ENCODE data around the gene ZEB2.

ZEB2 gene

DNA sequence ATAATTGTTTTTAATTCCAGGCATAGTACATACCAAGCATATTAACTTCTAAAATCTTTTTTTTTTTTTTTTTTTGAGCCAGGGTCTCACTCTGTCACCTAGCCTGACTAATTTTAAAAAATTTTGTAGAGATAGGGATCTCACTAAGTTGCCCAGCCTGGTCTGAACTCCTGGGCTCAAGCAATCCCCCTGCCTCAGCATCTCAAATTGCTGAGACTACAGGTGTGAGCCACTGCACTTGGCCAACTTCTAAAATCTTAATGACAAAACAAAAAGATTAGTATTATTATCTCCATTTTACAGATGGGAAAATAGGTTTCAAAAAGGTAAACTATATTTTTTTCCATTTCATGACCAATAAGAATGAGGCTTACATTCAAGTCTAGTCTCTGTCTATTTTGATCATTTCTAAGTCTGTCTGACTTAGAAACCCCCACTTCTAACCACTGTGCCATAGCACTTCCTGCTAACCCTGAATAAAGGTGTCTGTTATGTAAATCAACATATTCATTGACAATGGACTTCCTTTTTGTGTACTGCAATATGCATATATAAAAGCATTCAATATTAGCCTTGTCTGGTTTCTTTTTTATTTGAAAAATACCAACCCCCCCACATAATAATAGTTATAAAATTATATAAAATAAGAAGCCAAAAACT, 28.7 kb upstream of the ZEB2 start:
- Histone ChIP-seq H3K27ac (ENCODE audit: low read depth, low read length) (no peak overlapping the region), H3K9ac (ENCODE audit: low read depth, low read length) (no peak overlapping the region), H3K27me3 (ENCODE audit: insufficient read depth, low read length) (no peaks in the 10 kb centered on the region), H3K36me3 (ENCODE audit: insufficient read depth, low read length) (no peaks in the 10 kb centered on the region), H3K9me3 (ENCODE audit: insufficient read depth, low read depth, low read length) (no peaks in the 10 kb centered on the region), H3K4me3 (ENCODE audit: low read length) (no peak overlapping the region), H3K4me1 (ENCODE audit: insufficient read depth, low read length) (peaks cover 10% of the 10 kb centered on the region)

DNA sequence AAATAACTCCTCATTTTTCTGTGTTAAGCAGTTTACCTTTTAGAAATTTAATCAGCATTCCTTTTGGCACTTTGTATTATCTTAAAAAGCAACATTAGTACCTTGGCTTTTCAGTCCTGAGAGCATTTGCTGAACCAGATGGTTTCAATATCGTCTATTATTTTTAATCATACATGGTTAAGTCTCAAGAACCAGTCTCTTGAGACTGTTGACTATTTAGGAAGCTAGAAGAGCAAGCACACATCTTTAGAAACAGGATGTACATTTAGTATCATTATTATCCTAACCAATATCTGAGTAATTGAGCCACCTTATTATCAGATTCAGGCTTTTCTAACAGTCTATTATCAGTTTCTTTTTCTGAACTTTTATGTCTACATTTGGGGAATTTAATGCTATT, 28.2 kb upstream of the ZEB2 start:
- H3K9ac ChIP-seq (ENCODE audit: low read depth, low read length): no peak overlapping the region
- H3K27ac ChIP-seq (ENCODE audit: low read depth, low read length): no peak overlapping the region
- 90% methylated on average over 1 of the region's 1 CpG for WGBS

DNA sequence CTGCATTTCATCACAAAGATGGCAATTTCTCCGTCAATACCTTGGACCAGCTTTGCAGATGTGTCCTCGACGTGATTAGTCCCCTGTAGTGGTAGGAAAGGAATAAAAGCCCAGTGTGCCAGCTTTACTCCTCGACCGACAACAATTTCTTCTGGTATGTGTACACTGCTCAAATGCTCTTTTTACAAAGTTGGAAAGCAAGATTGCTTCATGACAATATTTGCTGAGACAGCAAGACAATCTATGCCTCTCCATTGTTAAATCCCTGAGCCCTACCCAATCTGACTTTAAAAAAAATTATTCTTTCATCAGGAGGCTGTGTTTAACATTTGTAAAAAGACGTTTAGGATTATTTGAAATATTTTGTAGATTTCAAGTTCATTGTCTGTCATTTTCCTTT, 27.6 kb upstream of the ZEB2 start:
- WGBS: 90% methylated on average over 6 of the region's 6 CpGs
- Histone ChIP-seq H3K27me3 (ENCODE audit: insufficient read depth, low read length) (no peaks in the 10 kb centered on the region), H3K27ac (ENCODE audit: low read depth, low read length) (no peak overlapping the region), H3K4me1 (ENCODE audit: insufficient read depth, low read length) (no peaks in the 10 kb centered on the region), H3K36me3 (ENCODE audit: insufficient read depth, low read length) (no peaks in the 10 kb centered on the region), H3K4me3 (ENCODE audit: low read length) (no peak overlapping the region), H3K9ac (ENCODE audit: low read depth, low read length) (no peak overlapping the region), H3K9me3 (ENCODE audit: insufficient read depth, low read depth, low read length) (no peaks in the 10 kb centered on the region)

More for the DNA sequence above, 28.2 kb upstream of the ZEB2 start:
- Histone ChIP-seq H3K36me3 (ENCODE audit: insufficient read depth, low read length) (no peaks in the 10 kb centered on the region), H3K27me3 (ENCODE audit: insufficient read depth, low read length) (no peaks in the 10 kb centered on the region), H3K9me3 (ENCODE audit: insufficient read depth, low read depth, low read length) (no peaks in the 10 kb centered on the region), H3K4me1 (ENCODE audit: insufficient read depth, low read length) (peaks cover 4% of the 10 kb centered on the region), H3K4me3 (ENCODE audit: low read length) (no peak overlapping the region)

DNA sequence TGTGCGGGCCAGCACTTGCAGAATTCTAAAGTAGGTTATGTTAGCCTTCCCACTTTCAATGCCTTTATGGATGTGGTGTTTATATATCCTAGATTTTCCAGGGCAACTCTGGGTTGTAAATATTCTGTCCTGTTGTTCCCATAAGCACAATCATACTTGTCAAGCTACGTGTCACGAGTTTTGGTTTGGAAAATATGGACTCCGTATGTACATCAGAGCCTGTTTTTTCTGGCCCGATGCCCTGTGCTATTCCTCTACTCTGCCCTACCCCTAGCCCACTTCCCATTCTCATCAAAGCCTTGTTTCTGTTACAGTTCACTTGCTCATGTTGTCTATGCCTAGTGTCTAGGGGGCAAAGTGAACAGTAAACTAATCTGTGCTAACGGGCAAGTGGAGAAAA, 27.0 kb upstream of the ZEB2 start:
- Histone ChIP-seq H3K9ac (ENCODE audit: low read depth, low read length) (no peak overlapping the region), H3K4me1 (ENCODE audit: insufficient read depth, low read length) (no peaks in the 10 kb centered on the region), H3K27me3 (ENCODE audit: insufficient read depth, low read length) (no peaks in the 10 kb centered on the region), H3K4me3 (ENCODE audit: low read length) (no peak overlapping the region), H3K36me3 (ENCODE audit: insufficient read depth, low read length) (no peaks in the 10 kb centered on the region), H3K9me3 (ENCODE audit: insufficient read depth, low read depth, low read length) (no peaks in the 10 kb centered on the region), H3K27ac (ENCODE audit: low read depth, low read length) (no peak overlapping the region)
- WGBS: 90% methylated on average over 6 of the region's 6 CpGs

DNA sequence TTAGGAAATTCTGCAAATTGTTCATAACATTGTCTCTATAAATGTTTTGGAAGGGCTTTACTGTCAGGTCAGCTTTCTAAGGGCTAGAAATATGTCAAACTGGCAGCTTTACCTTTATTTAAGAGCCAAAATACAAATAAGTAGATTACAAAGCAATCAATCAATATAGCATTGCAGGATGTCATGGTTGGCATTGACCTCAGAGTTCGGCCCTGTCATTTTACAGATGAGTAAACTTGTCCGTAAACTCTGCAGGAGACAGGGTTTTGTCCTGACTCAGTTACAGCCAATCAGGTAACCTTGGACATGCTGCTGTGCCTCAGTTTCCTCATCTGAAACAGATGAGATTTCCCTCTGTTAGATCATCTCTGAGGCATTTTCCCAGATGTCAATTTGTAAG, 25.9 kb upstream of the ZEB2 start:
- 93% methylated on average over 2 of the region's 2 CpGs for WGBS

DNA sequence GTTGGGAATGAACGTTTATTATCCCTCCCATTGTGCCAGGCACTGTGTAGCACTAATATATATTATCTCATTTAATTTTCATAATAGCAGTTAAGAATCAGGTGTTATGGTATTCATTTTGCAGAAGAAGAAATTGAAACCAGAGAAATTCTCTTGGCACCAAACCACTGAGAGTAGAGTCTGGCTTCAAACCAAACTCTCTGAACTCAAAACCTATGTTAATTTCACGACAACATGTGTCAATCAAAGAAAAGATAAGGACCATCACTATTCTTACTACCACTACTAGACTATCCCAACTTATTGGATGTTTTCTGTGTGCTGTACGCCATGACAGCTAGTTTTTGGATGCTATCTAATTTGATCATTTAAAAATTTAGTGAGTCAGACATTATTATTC, 24.1 kb upstream of the ZEB2 start:
- Histone ChIP-seq H3K36me3 (ENCODE audit: insufficient read depth, low read length) (no peaks in the 10 kb centered on the region), H3K9ac (ENCODE audit: low read depth, low read length) (no peak overlapping the region), H3K4me1 (ENCODE audit: insufficient read depth, low read length) (no peaks in the 10 kb centered on the region), H3K9me3 (ENCODE audit: insufficient read depth, low read depth, low read length) (no peaks in the 10 kb centered on the region), H3K4me3 (ENCODE audit: low read length) (no peak overlapping the region), H3K27me3 (ENCODE audit: insufficient read depth, low read length) (no peaks in the 10 kb centered on the region), H3K27ac (ENCODE audit: low read depth, low read length) (no peak overlapping the region)
- WGBS: 95% methylated on average over 1 of the region's 3 CpGs

More for the DNA sequence above, 25.9 kb upstream of the ZEB2 start:
- no peak overlapping the region for H3K27ac ChIP-seq (ENCODE audit: low read depth, low read length)
- no peaks in the 10 kb centered on the region for H3K4me1 ChIP-seq (ENCODE audit: insufficient read depth, low read length)
- no peak overlapping the region for H3K4me3 ChIP-seq (ENCODE audit: low read length)
- no peaks in the 10 kb centered on the region for H3K9me3 ChIP-seq (ENCODE audit: insufficient read depth, low read depth, low read length)
- no peaks in the 10 kb centered on the region for H3K36me3 ChIP-seq (ENCODE audit: insufficient read depth, low read length)
- H3K27me3 ChIP-seq (ENCODE audit: insufficient read depth, low read length): no peaks in the 10 kb centered on the region
- no peak overlapping the region for H3K9ac ChIP-seq (ENCODE audit: low read depth, low read length)

DNA sequence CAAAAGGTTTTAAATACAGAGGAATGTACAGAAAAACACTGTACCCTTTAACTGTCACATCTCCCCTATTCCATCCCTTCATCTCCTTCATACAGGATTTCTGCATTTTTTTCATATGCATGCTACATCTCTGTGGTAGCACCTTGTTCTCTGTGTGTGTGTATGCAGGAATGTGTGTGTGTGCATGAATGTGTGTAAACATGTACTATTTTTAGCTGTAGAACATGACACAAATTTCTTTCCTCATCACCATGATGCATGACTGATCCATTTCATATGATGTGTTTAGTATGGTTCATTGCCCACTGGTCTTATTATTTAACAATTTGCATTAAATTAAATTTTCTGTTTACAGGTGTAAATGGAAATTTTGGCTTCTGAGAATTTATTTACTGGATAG, 21.5 kb upstream of the ZEB2 start:
- Histone ChIP-seq H3K4me1 (ENCODE audit: insufficient read depth, low read length) (no peaks in the 10 kb centered on the region), H3K9ac (ENCODE audit: low read depth, low read length) (no peak overlapping the region), H3K4me3 (ENCODE audit: low read length) (no peak overlapping the region), H3K36me3 (ENCODE audit: insufficient read depth, low read length) (no peaks in the 10 kb centered on the region), H3K27ac (ENCODE audit: low read depth, low read length) (no peak overlapping the region), H3K27me3 (ENCODE audit: insufficient read depth, low read length) (no peaks in the 10 kb centered on the region), H3K9me3 (ENCODE audit: insufficient read depth, low read depth, low read length) (no peaks in the 10 kb centered on the region)

DNA sequence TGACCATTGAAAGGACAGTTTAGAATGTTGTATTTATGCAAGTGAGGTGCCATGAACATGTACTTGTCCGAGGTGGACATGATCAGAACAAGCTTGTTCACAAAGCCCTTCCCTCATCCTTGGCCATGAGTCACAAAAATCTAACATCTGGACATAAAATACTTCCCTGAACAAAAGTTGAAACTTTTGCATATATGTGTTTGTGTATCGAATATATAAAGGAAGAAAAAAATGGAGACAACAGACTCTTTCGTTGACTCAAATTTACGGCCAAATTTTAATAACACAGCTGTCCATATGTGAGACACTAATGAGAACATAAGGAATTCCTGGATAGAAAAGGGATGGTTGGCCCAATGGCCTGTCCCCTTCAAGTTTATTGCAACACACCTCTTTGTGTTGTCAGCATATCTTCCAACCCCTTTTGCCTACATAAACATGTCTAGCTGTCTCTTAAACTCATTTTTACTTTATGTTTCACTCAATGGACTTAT, 19.4 kb upstream of the ZEB2 start:
- 93% methylated on average over 4 of the region's 4 CpGs for WGBS
- Histone ChIP-seq H3K36me3 (ENCODE audit: insufficient read depth, low read length) (no peaks in the 10 kb centered on the region), H3K4me3 (ENCODE audit: low read length) (no peak overlapping the region)

DNA sequence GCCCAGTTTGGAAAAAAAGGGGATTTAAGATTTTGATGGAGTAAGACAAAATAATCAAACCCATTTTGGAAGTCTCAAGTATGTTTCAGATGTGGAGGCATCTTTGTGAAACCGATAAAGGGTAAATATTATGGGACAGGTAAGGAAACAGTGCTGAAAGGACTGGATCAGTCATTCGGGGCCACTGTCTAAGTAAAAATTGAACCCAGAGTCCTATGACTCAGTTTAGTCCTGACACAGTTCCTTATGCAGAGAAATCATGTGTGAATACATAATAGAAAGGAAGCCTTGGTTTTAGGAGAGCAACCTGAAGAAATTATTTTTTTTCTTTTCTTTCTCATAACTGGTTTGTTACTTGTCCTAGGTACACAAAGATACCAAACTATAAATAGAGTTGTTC, 15.4 kb upstream of the ZEB2 start:
- H3K27ac ChIP-seq (ENCODE audit: low read depth, low read length): no peak overlapping the region
- H3K27me3 ChIP-seq (ENCODE audit: insufficient read depth, low read length): no peaks in the 10 kb centered on the region
- H3K9ac ChIP-seq (ENCODE audit: low read depth, low read length): no peak overlapping the region
- H3K9me3 ChIP-seq (ENCODE audit: insufficient read depth, low read depth, low read length): no peaks in the 10 kb centered on the region
- H3K36me3 ChIP-seq (ENCODE audit: insufficient read depth, low read length): no peaks in the 10 kb centered on the region
- no peaks in the 10 kb centered on the region for H3K4me1 ChIP-seq (ENCODE audit: insufficient read depth, low read length)
- H3K4me3 ChIP-seq (ENCODE audit: low read length): no peak overlapping the region
- WGBS: 95% methylated on average over 2 of the region's 2 CpGs

More for the DNA sequence above, 19.4 kb upstream of the ZEB2 start:
- Histone ChIP-seq H3K27ac (ENCODE audit: low read depth, low read length) (no peak overlapping the region), H3K9me3 (ENCODE audit: insufficient read depth, low read depth, low read length) (no peaks in the 10 kb centered on the region), H3K9ac (ENCODE audit: low read depth, low read length) (no peak overlapping the region), H3K4me1 (ENCODE audit: insufficient read depth, low read length) (no peaks in the 10 kb centered on the region), H3K27me3 (ENCODE audit: insufficient read depth, low read length) (no peaks in the 10 kb centered on the region)

DNA sequence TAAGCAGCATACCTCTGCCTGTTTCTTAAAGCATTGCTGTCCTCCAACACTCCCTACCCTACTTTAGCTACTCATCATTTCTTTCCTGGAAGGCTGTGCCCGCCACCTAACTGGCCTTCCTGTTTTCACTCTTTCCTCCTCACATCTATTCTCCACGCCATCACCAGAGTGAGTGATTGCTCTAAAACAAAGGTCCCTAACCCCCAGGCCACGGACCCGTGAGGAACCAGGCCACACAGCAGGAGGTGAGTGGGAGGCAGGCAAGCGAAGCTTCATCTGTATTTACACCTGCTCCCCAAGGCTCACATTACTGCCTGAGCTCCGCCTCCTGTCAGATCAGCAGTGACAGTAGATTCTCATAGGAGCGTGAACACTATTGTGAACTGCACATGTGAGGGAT, 13.3 kb upstream of the ZEB2 start:
- WGBS: 83% methylated on average over 7 of the region's 7 CpGs
- H3K36me3 ChIP-seq (ENCODE audit: insufficient read depth, low read length): no peaks in the 10 kb centered on the region

DNA sequence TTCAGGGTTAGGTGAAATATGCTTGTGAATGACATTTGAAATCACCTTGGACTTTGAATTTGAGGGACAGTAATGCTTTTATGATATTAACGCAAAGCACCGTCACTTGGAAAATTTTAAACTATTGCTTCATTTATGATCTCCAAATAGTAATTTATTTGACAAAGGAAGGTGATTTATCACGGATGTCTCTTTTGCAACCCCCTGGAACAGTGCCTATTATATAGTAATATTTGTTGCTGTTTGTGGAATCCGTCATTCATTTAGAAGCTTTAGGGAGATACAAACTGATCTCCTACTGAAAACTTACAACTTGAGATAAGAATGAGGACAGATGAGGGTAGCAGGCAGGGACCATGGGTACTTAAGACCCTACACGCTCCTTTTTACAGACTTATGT, 10.7 kb upstream of the ZEB2 start:
- 92% methylated on average over 4 of the region's 5 CpGs for WGBS
- peaks cover 4% of the 10 kb centered on the region for H3K4me1 ChIP-seq (ENCODE audit: insufficient read depth, low read length)
- no peak overlapping the region for H3K9ac ChIP-seq (ENCODE audit: low read depth, low read length)
- H3K36me3 ChIP-seq (ENCODE audit: insufficient read depth, low read length): no peaks in the 10 kb centered on the region
- no peak overlapping the region for H3K4me3 ChIP-seq (ENCODE audit: low read length)
- H3K9me3 ChIP-seq (ENCODE audit: insufficient read depth, low read depth, low read length): no peaks in the 10 kb centered on the region
- no peaks in the 10 kb centered on the region for H3K27me3 ChIP-seq (ENCODE audit: insufficient read depth, low read length)
- no peak overlapping the region for H3K27ac ChIP-seq (ENCODE audit: low read depth, low read length)

More for the DNA sequence above, 13.3 kb upstream of the ZEB2 start:
- Histone ChIP-seq H3K4me3 (ENCODE audit: low read length) (no peak overlapping the region), H3K27me3 (ENCODE audit: insufficient read depth, low read length) (no peaks in the 10 kb centered on the region), H3K4me1 (ENCODE audit: insufficient read depth, low read length) (no peaks in the 10 kb centered on the region), H3K9me3 (ENCODE audit: insufficient read depth, low read depth, low read length) (no peaks in the 10 kb centered on the region), H3K27ac (ENCODE audit: low read depth, low read length) (no peak overlapping the region), H3K9ac (ENCODE audit: low read depth, low read length) (no peak overlapping the region)

DNA sequence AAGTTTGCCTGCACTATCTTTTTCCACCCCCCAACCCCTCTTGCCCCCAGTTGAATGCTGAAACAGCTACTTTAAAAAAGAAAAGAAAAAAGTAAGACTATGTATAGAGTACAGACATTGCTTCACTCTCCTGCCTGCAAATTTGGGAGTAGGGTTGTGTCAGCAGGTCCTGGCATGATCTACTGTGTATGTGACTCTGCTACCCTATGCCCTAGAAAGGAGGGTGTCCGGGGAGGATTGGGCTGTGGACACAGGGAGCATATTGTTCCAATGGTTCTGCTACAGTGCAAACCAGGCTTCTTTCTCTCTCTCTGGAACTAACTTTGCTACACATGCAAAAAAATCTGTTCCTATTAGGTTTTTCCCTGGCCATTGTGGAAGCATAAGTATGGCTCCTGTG, 9.9 kb upstream of the ZEB2 start:
- Histone ChIP-seq H3K27me3 (ENCODE audit: insufficient read depth, low read length) (no peaks in the 10 kb centered on the region), H3K27ac (ENCODE audit: low read depth, low read length) (no peak overlapping the region), H3K9me3 (ENCODE audit: insufficient read depth, low read depth, low read length) (no peaks in the 10 kb centered on the region), H3K36me3 (ENCODE audit: insufficient read depth, low read length) (no peaks in the 10 kb centered on the region), H3K9ac (ENCODE audit: low read depth, low read length) (no peak overlapping the region), H3K4me3 (ENCODE audit: low read length) (no peak overlapping the region), H3K4me1 (ENCODE audit: insufficient read depth, low read length) (peaks cover 11% of the 10 kb centered on the region)
- 95% methylated on average over 1 of the region's 1 CpG for WGBS
